Prostate gland (tissue), 2 donors: ENCODE data around the gene JAK1. TPM values are rescaled to one million over a fixed set of nuclear protein-coding genes. Genes with fewer than 3 reads are reported as not detected.

Source experiments
- DNase-seq: peaks from one replicate; pipeline ENCODE4 v3.0.0-alpha.2; 2019; ENCODE audit warnings: low spot score
- H3K27ac ChIP-seq, 2 donors: fragments of 200-600 bp; sonication (generic); 2 replicates each; pipeline ENCODE4 v1.5.1; 2017 to 2019
- H3K27me3 ChIP-seq: fragments of 200-600 bp; sonication (generic); replicated peaks from 2 replicates; pipeline ENCODE4 v1.5.1; 2019; ENCODE audit not compliant: insufficient read depth
- H3K36me3 ChIP-seq, 2 donors: fragments of 200-600 bp; sonication (generic); 1 replicate in 1 of 2; 2 replicates in 1 of 2; pipeline versions ENCODE4 v1.5.1 to v1.8.1; 2017 to 2019
- H3K4me1 ChIP-seq: fragments of 200-600 bp; sonication (generic); replicated peaks from 2 replicates; pipeline ENCODE4 v1.5.1; 2019
- H3K4me3 ChIP-seq, 2 donors: fragments of 200-600 bp; sonication (generic); 2 replicates each; pipeline ENCODE4 v1.5.1; 2017 to 2019
- H3K9me3 ChIP-seq: fragments of 200-600 bp; sonication (generic); 2 replicates; pipeline ENCODE4 v1.5.1; 2017
- POLR2A ChIP-seq: fragments of 450-650 bp; IDR thresholded peaks from one replicate; pipeline ENCODE4 v1.6.1; 2016; ENCODE audit warnings: antibody characterized with exemption, mild to moderate bottlenecking
- POLR2AphosphoS5 ChIP-seq: sonication (generic); formaldehyde crosslinking; IDR thresholded peaks from one replicate; pipeline ENCODE4 v1.6.1; 2017; ENCODE audit warnings: antibody characterized with exemption
- WGBS: methylation state at CpG from one replicate; pipeline ENCODE4 v1.1.5; 2018; 5-methylcytosine and 5-hydroxymethylcytosine counted together
- intact Hi-C: fragments of 100-400 bp; cut with DNase I; formaldehyde crosslinking; loops from one replicate; pipeline ENCODE4 v1.14.2; 2022
- small RNA-seq, 2 donors: library from RNA; depleted of rRNA; stranded (forward); fragments of <200 nt; gene quantifications; one replicate each; pipeline ENCODE3, GENCODE V24; 2016
- total RNA-seq, 2 donors: library from RNA; depleted of rRNA; stranded (reverse); fragments of >200 nt; gene quantifications; one replicate each; pipeline ENCODE4 v1.1.0, GENCODE V29; 2016
- TF ChIP-seq, protein P1 (sequence below), 4 experiments: fragments of 200-600 bp in 2 of 4; fragments of 450-650 bp in 2 of 4; sonication (generic) in 2 of 4; IDR thresholded peaks; 1 replicate in 3 of 4; 2 replicates in 1 of 4; pipeline ENCODE4 v1.5.1; 2016 to 2019; ENCODE audit warnings: antibody characterized with exemption in 4 of 4, mild to moderate bottlenecking in 2 of 4, moderate library complexity in 2 of 4

The JAK1 gene
- total RNA-seq, 2 donors from 2014 or later: 66.3 to 115 TPM

GRCh38 chr1:64790832-64791487, 175.4 kb downstream of the JAK1 start:
- intact Hi-C loops: no loop called here
- no peaks in the 10 kb centered on the region for H3K27me3 ChIP-seq
- 93% methylated on average over 2 of the region's 2 CpGs for WGBS

More at GRCh38 chr1:64790832-64791487, 175.4 kb downstream of the JAK1 start:
- TF ChIP-seq POLR2A (no peak), POLR2AphosphoS5 (no peak)
- TF ChIP-seq, protein P1, sequence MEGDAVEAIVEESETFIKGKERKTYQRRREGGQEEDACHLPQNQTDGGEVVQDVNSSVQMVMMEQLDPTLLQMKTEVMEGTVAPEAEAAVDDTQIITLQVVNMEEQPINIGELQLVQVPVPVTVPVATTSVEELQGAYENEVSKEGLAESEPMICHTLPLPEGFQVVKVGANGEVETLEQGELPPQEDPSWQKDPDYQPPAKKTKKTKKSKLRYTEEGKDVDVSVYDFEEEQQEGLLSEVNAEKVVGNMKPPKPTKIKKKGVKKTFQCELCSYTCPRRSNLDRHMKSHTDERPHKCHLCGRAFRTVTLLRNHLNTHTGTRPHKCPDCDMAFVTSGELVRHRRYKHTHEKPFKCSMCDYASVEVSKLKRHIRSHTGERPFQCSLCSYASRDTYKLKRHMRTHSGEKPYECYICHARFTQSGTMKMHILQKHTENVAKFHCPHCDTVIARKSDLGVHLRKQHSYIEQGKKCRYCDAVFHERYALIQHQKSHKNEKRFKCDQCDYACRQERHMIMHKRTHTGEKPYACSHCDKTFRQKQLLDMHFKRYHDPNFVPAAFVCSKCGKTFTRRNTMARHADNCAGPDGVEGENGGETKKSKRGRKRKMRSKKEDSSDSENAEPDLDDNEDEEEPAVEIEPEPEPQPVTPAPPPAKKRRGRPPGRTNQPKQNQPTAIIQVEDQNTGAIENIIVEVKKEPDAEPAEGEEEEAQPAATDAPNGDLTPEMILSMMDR (IDR thresholded peaks at IDR 0.05): no peak
- DNase-seq: no peak
- Histone ChIP-seq H3K4me1 (no peaks in the 10 kb centered on the region), H3K4me3 (no peak overlapping the region), H3K36me3 (no peaks in the 10 kb centered on the region), H3K27ac (no peak overlapping the region), H3K9me3 (no peaks in the 10 kb centered on the region)

Small RNAs within 50 kb of the gene (small RNA-seq; reads per million reads assigned to genes)
- 0 reads per million in 2 donors for gene AL606517.2

Other genes with a start within 250 kb of the JAK1 start
- gene RAVER2, start 221.5 kb downstream of the JAK1 start, total RNA-seq: 10 to 100 TPM; 11.8 to 18.3 TPM
- 10 to 100 TPM; 46.5 to 63.1 TPM for gene AK4, start 181.7 kb upstream of the JAK1 start, total RNA-seq